Measurements from ENCODE around the gene STUM. TPM values are rescaled to one million over a fixed set of nuclear protein-coding genes. Genes with fewer than 3 reads are reported as not detected.

The STUM gene
- total RNA-seq, 6 donors from 2014 or later = under 0.01 to 0.98 (median 0.20) TPM; not detected in 1

GRCh38 chr1:226654046-226654667 lies 105.6 kb downstream of the STUM start:
- TF ChIP-seq CTCF (IDR thresholded peaks at IDR 0.05) (no peak), POLR2AphosphoS5 (IDR thresholded peaks at IDR 0.05) (no peak), POLR2A (IDR thresholded peaks at IDR 0.05) (no peak), EP300 (IDR thresholded peaks at IDR 0.05) (no peak)
- H3K4me1 ChIP-seq = peaks cover 53 to 73% (median 64%) of the 10 kb centered on the region in 4 donors

GRCh38 chr1:226654668-226655055 lies 106.1 kb downstream of the STUM start:
- H3K27ac ChIP-seq = peak overlapping the region in 2 of 4 donors; percentile 71 to 81
- H3K36me3 ChIP-seq = no peaks in the 10 kb centered on the region
- 53 to 69% methylated on average over 6 to 8 of the region's 8 CpGs for WGBS, 2 donors
- no peaks in the 10 kb centered on the region for H3K27me3 ChIP-seq
- peaks cover 53 to 77% (median 68%) of the 10 kb centered on the region in 4 donors for H3K4me1 ChIP-seq
- ATAC-seq (ENCODE audit: low FRiP score in 2 of 2) = no peak
- no peak for DNase-seq
- no peaks in the 10 kb centered on the region for H3K9me3 ChIP-seq
- no peak overlapping the region for H3K4me3 ChIP-seq
- no peak for TF ChIP-seq POLR2AphosphoS5 (IDR thresholded peaks at IDR 0.05)
- TF ChIP-seq CTCF (IDR thresholded peaks at IDR 0.05) = no peak
- no peak for TF ChIP-seq POLR2A (IDR thresholded peaks at IDR 0.05)
- no peak for TF ChIP-seq EP300 (IDR thresholded peaks at IDR 0.05)

More at GRCh38 chr1:226654046-226654667, 105.6 kb downstream of the STUM start:
- H3K27ac ChIP-seq = peak overlapping the region in 2 of 4 donors; percentile 71 to 81
- 25 to 31% methylated on average over 7 to 8 of the region's 8 CpGs for WGBS, 2 donors
- H3K27me3 ChIP-seq = no peaks in the 10 kb centered on the region
- ATAC-seq (ENCODE audit: low FRiP score in 2 of 2) (no peak), DNase-seq (no peak)
- no peaks in the 10 kb centered on the region for H3K9me3 ChIP-seq
- H3K4me3 ChIP-seq = no peak overlapping the region
- no peaks in the 10 kb centered on the region for H3K36me3 ChIP-seq

GRCh38 chr1:226655251-226656163 lies 106.9 kb downstream of the STUM start:
- TF ChIP-seq POLR2AphosphoS5 (IDR thresholded peaks at IDR 0.05) (no peak), EP300 (IDR thresholded peaks at IDR 0.05) (no peak), POLR2A (IDR thresholded peaks at IDR 0.05) (no peak)
- Histone ChIP-seq H3K4me3 (no peak overlapping the region), H3K36me3 (no peaks in the 10 kb centered on the region), H3K27me3 (no peaks in the 10 kb centered on the region), H3K4me1 (peaks cover 58 to 79% (median 70%) of the 10 kb centered on the region in 4 donors), H3K27ac (peak overlapping the region in 2 of 4 donors; percentile 71 to 81), H3K9me3 (no peaks in the 10 kb centered on the region)
- WGBS, 2 donors = 71 to 78% methylated on average over 11 to 12 of the region's 12 CpGs
- ATAC-seq (ENCODE audit: low FRiP score in 2 of 2) (no peak), DNase-seq (no peak)

GRCh38 chr1:226656201-226656600 lies 107.6 kb downstream of the STUM start:
- H3K4me1 ChIP-seq = peaks cover 62 to 82% (median 72%) of the 10 kb centered on the region in 4 donors
- peak overlapping the region in 2 of 4 donors; percentile 71 to 81 for H3K27ac ChIP-seq
- WGBS, 2 donors = 28 to 41% methylated on average over 2 to 4 of the region's 4 CpGs
- TF ChIP-seq POLR2AphosphoS5 (IDR thresholded peaks at IDR 0.05) = no peak
- TF ChIP-seq POLR2A (IDR thresholded peaks at IDR 0.05) = no peak
- TF ChIP-seq EP300 (IDR thresholded peaks at IDR 0.05) = no peak
- TF ChIP-seq CTCF (IDR thresholded peaks at IDR 0.05) = no peak
- DNase-seq = no peak
- no peak overlapping the region for H3K4me3 ChIP-seq
- ATAC-seq (ENCODE audit: low FRiP score in 2 of 2) = no peak
- no peaks in the 10 kb centered on the region for H3K36me3 ChIP-seq
- H3K27me3 ChIP-seq = no peaks in the 10 kb centered on the region
- H3K9me3 ChIP-seq = no peaks in the 10 kb centered on the region

- DNase-seq (no peak), ATAC-seq (ENCODE audit: low FRiP score in 2 of 2) (peak in 1 of 2 donors; percentile 28)
- no peaks in the 10 kb centered on the region for H3K27me3 ChIP-seq
- H3K9me3 ChIP-seq = no peaks in the 10 kb centered on the region
- TF ChIP-seq CTCF (IDR thresholded peaks at IDR 0.05) = no peak
- no peak for TF ChIP-seq POLR2A (IDR thresholded peaks at IDR 0.05)
- peak in 1 of 2 donors; percentile 33 for TF ChIP-seq POLR2AphosphoS5 (IDR thresholded peaks at IDR 0.05)
- TF ChIP-seq EP300 (IDR thresholded peaks at IDR 0.05) = no peak
- WGBS, 2 donors = 36 to 41% methylated on average over 12 of the region's 12 CpGs
- H3K4me3 ChIP-seq = no peak overlapping the region
- no peaks in the 10 kb centered on the region for H3K36me3 ChIP-seq
- H3K27ac ChIP-seq = peak overlapping the region in 2 of 4 donors; percentile 71 to 81
- H3K4me1 ChIP-seq = peaks cover 66 to 85% (median 77%) of the 10 kb centered on the region in 4 donors
These were observed 108.2 kb downstream of the STUM start for GRCh38 chr1:226656601-226657277.

All from upper lobe of left lung (tissue), 6 donors.